ENCODE results near the gene TMEM169.

The TMEM169 gene

GRCh38 chr2:216081012-216081411 lies 707 bp upstream of the TMEM169 start:
- DNase-seq: no peak
- no peaks in the 10 kb centered on the region for H3K36me3 ChIP-seq
- H3K4me1 ChIP-seq: peaks cover 16% of the 10 kb centered on the region
- no peak for TF ChIP-seq CTCF (IDR thresholded peaks at IDR 0.05; ENCODE audit: low read depth, low read length)
- no peaks in the 10 kb centered on the region for H3K9me3 ChIP-seq
- H3K4me3 ChIP-seq (ENCODE audit: low read depth, low read length): peak overlapping the region; percentile 97
- H3K27me3 ChIP-seq: no peaks in the 10 kb centered on the region

- Histone ChIP-seq H3K4me3 (ENCODE audit: low read depth, low read length) (peak overlapping the region; percentile 97), H3K4me1 (peaks cover 16% of the 10 kb centered on the region), H3K27me3 (no peaks in the 10 kb centered on the region), H3K36me3 (no peaks in the 10 kb centered on the region), H3K9me3 (no peaks in the 10 kb centered on the region)
- DNase-seq: peak; percentile 40
- TF ChIP-seq CTCF (IDR thresholded peaks at IDR 0.05; ENCODE audit: low read depth, low read length): no peak
Observed at GRCh38 chr2:216082117-216082711, 495 bp downstream of the TMEM169 start.

- Histone ChIP-seq H3K4me1 (peaks cover 16% of the 10 kb centered on the region), H3K27me3 (no peaks in the 10 kb centered on the region), H3K4me3 (ENCODE audit: low read depth, low read length) (peak overlapping the region; percentile 97), H3K9me3 (no peaks in the 10 kb centered on the region), H3K36me3 (no peaks in the 10 kb centered on the region)
- no peak for TF ChIP-seq CTCF (IDR thresholded peaks at IDR 0.05; ENCODE audit: low read depth, low read length)
- peak; percentile 51 for DNase-seq
Observed at GRCh38 chr2:216082805-216083204, 1.1 kb downstream of the TMEM169 start.

- no peak for TF ChIP-seq CTCF (IDR thresholded peaks at IDR 0.05; ENCODE audit: low read depth, low read length)
- no peaks in the 10 kb centered on the region for H3K27me3 ChIP-seq
- H3K4me1 ChIP-seq: peaks cover 20% of the 10 kb centered on the region
- H3K4me3 ChIP-seq (ENCODE audit: low read depth, low read length): peak overlapping the region; percentile 22
- no peaks in the 10 kb centered on the region for H3K36me3 ChIP-seq
- no peaks in the 10 kb centered on the region for H3K9me3 ChIP-seq
- peak; percentile 64 for DNase-seq
Observed at GRCh38 chr2:216083464-216084281, 2.0 kb downstream of the TMEM169 start.

GRCh38 chr2:216084547-216084946 lies 2.8 kb downstream of the TMEM169 start:
- Histone ChIP-seq H3K4me3 (ENCODE audit: low read depth, low read length) (no peak overlapping the region), H3K27me3 (no peaks in the 10 kb centered on the region), H3K36me3 (no peaks in the 10 kb centered on the region), H3K9me3 (no peaks in the 10 kb centered on the region), H3K4me1 (peaks cover 23% of the 10 kb centered on the region)
- DNase-seq: no peak
- TF ChIP-seq CTCF (IDR thresholded peaks at IDR 0.05; ENCODE audit: low read depth, low read length): no peak

Measured in BE2C (cell line).